ENCODE data around the gene ARSA.
"Not testable (repeated sequence)": the region's sequence is repeated elsewhere in the genome, so short reads cannot be mapped to it uniquely, and the experiment has no call there.

The ARSA gene

DNA sequence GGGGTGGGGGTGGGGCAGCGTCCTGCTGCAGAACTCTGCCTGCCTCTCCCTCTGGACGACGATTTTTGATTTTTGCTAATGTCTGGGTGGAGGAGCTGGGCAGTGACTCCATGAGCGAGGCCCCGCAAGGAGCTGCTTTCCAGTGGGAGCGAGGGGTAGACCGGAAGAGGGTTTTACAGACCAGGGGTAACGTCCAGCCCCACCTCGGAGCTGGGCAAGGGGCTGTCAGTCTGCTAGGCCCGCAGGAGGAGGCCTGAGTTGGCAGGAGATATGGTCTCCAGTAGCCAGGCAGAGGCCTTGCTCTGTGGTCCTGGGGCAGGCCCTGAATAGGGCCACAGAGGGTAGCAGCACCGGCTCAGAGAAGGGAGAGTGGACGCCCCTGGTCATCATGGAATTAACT, 18.4 kb downstream of the ARSA start:
- 85% methylated on average over 12 of the region's 12 CpGs for WGBS (ENCODE audit: insufficient coverage)
- H3K4me3 ChIP-seq (ENCODE audit: control insufficient read depth in 1 of 7, extremely low read depth in 1 of 7, insufficient read depth in 4 of 7, low read depth in 2 of 7, low read length in 6 of 7): no peak overlapping the region
- no peak overlapping the region for H3K27ac ChIP-seq (ENCODE audit: insufficient read depth in 1 of 2, low read depth in 1 of 2, low read length in 2 of 2, poor library complexity in 1 of 2, severe bottlenecking in 2 of 2)
- no peaks in the 10 kb centered on the region for H3K4me1 ChIP-seq (ENCODE audit: control extremely low read depth in 1 of 4, control insufficient read depth in 4 of 4, insufficient read depth in 4 of 4, low read length in 3 of 4)
- no peak for DNase-seq
- H3K36me3 ChIP-seq (ENCODE audit: control insufficient read depth in 4 of 4, insufficient read depth in 4 of 4, low read length in 3 of 4): no peaks in the 10 kb centered on the region
- H3K27me3 ChIP-seq (replicated peaks in 2 of 5; ENCODE audit: control insufficient read depth in 4 of 5, insufficient read depth in 5 of 5, low read length in 4 of 5): peaks cover 0 to 74% (median 16%) of the 10 kb centered on the region in 5 experiments
- CTCF ChIA-PET: interaction anchor here (0.6 to 1.3 kb wide), 2 partner anchors 10 to 23 kb away, joined by 4 read pairs; no protein-coding TSS in a partner anchor
- no peaks in the 10 kb centered on the region for H3K9me3 ChIP-seq (ENCODE audit: control extremely low read depth in 1 of 5, control insufficient read depth in 4 of 5, insufficient read depth in 2 of 5, low read depth in 1 of 5, low read length in 4 of 5)
- POLR2A ChIA-PET: no interaction called here

DNA sequence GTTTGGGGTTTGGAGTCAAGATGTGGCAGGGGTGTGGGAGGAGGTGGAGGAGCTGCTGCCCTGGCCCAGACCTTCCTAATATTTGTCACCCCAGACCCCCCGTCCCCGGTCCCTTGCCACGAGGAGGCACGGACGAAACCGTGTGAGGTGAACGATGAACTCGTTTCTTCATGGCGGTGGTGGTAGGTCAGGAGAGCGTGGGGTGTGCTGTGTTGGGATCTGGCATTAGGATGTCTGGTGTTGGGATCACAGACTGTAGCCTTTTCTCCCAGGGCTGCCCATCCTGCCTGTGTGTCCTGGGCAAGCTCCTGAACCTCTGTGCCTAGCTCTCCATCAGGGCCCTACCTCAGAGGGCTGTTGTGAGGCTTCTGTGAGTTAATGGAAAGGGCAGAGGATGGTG, 19.0 kb downstream of the ARSA start:
- ChIA-PET CTCF (interaction anchor here (0.6 to 1.3 kb wide), 4 partner anchors 11 to 62 kb away, joined by 4 read pairs; no protein-coding TSS in a partner anchor), POLR2A (interaction anchor here (0.7 kb wide), 1 partner anchor 36 kb away, joined by 4 read pairs; no protein-coding TSS in a partner anchor)
- no peak overlapping the region for H3K4me3 ChIP-seq (ENCODE audit: control insufficient read depth in 1 of 7, extremely low read depth in 1 of 7, insufficient read depth in 4 of 7, low read depth in 2 of 7, low read length in 6 of 7)
- H3K9me3 ChIP-seq (ENCODE audit: control extremely low read depth in 1 of 5, control insufficient read depth in 4 of 5, insufficient read depth in 2 of 5, low read depth in 1 of 5, low read length in 4 of 5): no peaks in the 10 kb centered on the region
- 95% methylated on average over 10 of the region's 10 CpGs for WGBS (ENCODE audit: insufficient coverage)
- peaks cover 0 to 3% (median 0%) of the 10 kb centered on the region in 4 experiments for H3K4me1 ChIP-seq (ENCODE audit: control extremely low read depth in 1 of 4, control insufficient read depth in 4 of 4, insufficient read depth in 4 of 4, low read length in 3 of 4)
- H3K27ac ChIP-seq (ENCODE audit: insufficient read depth in 1 of 2, low read depth in 1 of 2, low read length in 2 of 2, poor library complexity in 1 of 2, severe bottlenecking in 2 of 2): no peak overlapping the region
- H3K36me3 ChIP-seq (ENCODE audit: control insufficient read depth in 4 of 4, insufficient read depth in 4 of 4, low read length in 3 of 4): no peaks in the 10 kb centered on the region
- H3K27me3 ChIP-seq (replicated peaks in 2 of 5; ENCODE audit: control insufficient read depth in 4 of 5, insufficient read depth in 5 of 5, low read length in 4 of 5): peaks cover 0 to 80% (median 17%) of the 10 kb centered on the region in 5 experiments
- DNase-seq: no peak

DNA sequence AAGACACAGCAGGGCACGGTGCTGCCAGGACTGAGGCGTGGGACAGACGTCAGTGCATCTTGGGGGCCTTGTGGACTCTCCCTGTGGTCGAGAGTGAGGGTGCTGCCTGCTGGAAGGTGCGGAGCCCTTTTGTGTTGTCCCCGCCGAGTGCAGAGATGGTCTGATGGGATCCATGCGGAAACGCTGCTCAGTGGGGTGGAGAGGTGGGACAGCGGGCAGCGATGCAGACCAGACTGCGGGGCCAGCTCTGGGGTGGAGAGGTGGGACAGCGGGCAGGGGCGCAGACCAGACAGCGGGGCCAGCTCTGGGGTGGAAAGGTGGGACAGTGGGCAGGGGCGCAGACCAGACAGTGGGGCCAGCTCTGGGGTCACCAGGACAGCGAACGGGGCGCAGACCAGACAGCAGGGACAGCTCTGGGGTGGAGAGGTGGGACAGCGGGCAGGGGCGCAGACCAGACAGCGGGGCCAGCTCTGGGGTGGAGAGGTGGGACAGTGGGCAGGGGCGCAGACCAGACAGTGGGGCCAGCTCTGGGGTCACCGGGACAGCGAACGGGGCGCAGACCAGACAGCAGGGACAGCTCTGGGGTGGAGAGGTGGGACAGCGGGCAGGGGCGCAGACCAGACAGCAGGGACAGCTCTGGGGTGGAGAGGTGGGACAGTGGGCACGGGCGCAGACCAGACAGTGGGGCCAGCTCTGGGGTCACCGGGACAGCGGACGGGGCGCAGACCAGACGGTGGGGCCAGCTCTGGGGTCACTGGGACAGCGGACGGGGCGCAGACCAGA, 19.7 kb downstream of the ARSA start:
- peaks cover 0 to 82% (median 17%) of the 10 kb centered on the region in 5 experiments for H3K27me3 ChIP-seq (replicated peaks in 2 of 5; ENCODE audit: control insufficient read depth in 4 of 5, insufficient read depth in 5 of 5, low read length in 4 of 5)
- H3K27ac ChIP-seq (ENCODE audit: insufficient read depth in 1 of 2, low read depth in 1 of 2, low read length in 2 of 2, poor library complexity in 1 of 2, severe bottlenecking in 2 of 2); H3K36me3 ChIP-seq (ENCODE audit: control insufficient read depth in 4 of 4, insufficient read depth in 4 of 4, low read length in 3 of 4); POLR2A ChIA-PET; H3K4me1 ChIP-seq (ENCODE audit: control extremely low read depth in 1 of 4, control insufficient read depth in 4 of 4, insufficient read depth in 4 of 4, low read length in 3 of 4); DNase-seq; H3K4me3 ChIP-seq (ENCODE audit: control insufficient read depth in 1 of 7, extremely low read depth in 1 of 7, insufficient read depth in 4 of 7, low read depth in 2 of 7, low read length in 6 of 7); H3K9me3 ChIP-seq (ENCODE audit: control extremely low read depth in 1 of 5, control insufficient read depth in 4 of 5, insufficient read depth in 2 of 5, low read depth in 1 of 5, low read length in 4 of 5): not testable (repeated sequence)
- 87% methylated on average over 32 of the region's 39 CpGs for WGBS (ENCODE audit: insufficient coverage)
- CTCF ChIA-PET: interaction anchor here (0.9 to 1.3 kb wide), 4 partner anchors 12 to 61 kb away, joined by 3 to 4 read pairs (median 4); no protein-coding TSS in a partner anchor

DNA sequence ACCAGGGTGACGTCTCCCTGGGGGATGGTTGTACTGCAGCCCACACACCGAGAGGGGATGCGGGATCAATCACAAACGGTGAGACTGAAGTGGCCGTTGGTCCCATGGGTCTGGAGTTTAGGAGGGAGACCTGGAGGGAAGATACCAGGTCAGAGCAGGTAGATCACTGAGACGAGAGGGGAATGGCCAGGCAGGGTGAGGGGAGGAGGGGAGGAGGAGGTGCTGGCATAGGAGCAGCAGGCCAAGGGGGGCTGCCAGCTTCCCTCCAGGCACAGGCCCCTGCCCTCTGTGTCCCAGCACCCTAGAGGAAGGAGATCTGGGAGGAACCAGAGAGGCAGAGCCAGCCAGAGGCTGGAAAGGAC, 20.3 kb downstream of the ARSA start:
- POLR2A ChIA-PET: no interaction called here
- Histone ChIP-seq H3K27ac (ENCODE audit: insufficient read depth in 1 of 2, low read depth in 1 of 2, low read length in 2 of 2, poor library complexity in 1 of 2, severe bottlenecking in 2 of 2) (no peak overlapping the region), H3K4me1 (ENCODE audit: control extremely low read depth in 1 of 4, control insufficient read depth in 4 of 4, insufficient read depth in 4 of 4, low read length in 3 of 4) (peaks cover 0 to 6% (median under 1%) of the 10 kb centered on the region in 4 experiments), H3K4me3 (ENCODE audit: control insufficient read depth in 1 of 7, extremely low read depth in 1 of 7, insufficient read depth in 4 of 7, low read depth in 2 of 7, low read length in 6 of 7) (no peak overlapping the region), H3K27me3 (replicated peaks in 2 of 5; ENCODE audit: control insufficient read depth in 4 of 5, insufficient read depth in 5 of 5, low read length in 4 of 5) (peaks cover 3 to 83% (median 21%) of the 10 kb centered on the region in 5 experiments), H3K36me3 (ENCODE audit: control insufficient read depth in 4 of 4, insufficient read depth in 4 of 4, low read length in 3 of 4) (no peaks in the 10 kb centered on the region), H3K9me3 (ENCODE audit: control extremely low read depth in 1 of 5, control insufficient read depth in 4 of 5, insufficient read depth in 2 of 5, low read depth in 1 of 5, low read length in 4 of 5) (no peaks in the 10 kb centered on the region)
- CTCF ChIA-PET: interaction anchor here (0.6 to 1.2 kb wide), 2 partner anchors 13 to 14 kb away, joined by 3 read pairs; no protein-coding TSS in a partner anchor
- no peak for DNase-seq
- 81% methylated on average over 6 of the region's 6 CpGs for WGBS (ENCODE audit: insufficient coverage)

DNA sequence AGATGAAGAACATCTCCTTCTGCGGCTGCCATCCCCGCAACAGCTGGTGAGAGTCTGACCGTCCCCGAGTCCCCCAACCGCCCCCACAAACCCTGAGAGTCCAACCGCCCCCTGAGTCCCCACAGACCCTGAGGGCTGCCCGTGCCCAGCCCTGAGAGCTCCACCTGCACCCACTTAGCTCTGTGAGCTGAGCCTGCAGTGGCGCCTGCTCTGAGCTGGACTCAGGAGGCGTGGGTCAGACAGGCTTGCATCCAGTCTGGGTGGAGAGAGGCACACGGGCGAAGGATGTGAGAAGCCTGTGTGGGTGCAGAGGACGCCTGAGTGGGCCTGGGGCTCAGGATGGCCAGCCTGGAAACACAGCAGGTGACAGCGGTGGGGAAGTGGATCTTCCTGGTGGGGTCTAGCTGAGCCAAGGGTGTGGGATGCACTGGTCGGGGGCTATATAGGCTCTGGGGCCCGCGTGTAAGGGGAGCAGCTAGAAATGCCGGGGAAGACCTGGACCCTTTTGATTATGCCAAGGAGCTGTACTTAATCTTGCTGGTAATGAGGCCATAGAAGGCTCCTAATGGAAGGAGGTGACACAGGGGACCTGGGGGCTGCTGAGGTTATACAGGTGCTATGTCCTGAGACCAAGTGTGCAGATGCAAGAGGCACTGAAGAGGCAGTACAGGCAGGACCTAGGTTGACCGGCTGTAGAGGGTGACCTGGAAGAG, 20.9 kb downstream of the ARSA start:
- H3K9me3 ChIP-seq (ENCODE audit: control extremely low read depth in 1 of 5, control insufficient read depth in 4 of 5, insufficient read depth in 2 of 5, low read depth in 1 of 5, low read length in 4 of 5): no peaks in the 10 kb centered on the region
- H3K4me1 ChIP-seq (ENCODE audit: control extremely low read depth in 1 of 4, control insufficient read depth in 4 of 4, insufficient read depth in 4 of 4, low read length in 3 of 4): peaks cover 0 to 6% (median under 1%) of the 10 kb centered on the region in 4 experiments
- H3K27ac ChIP-seq (ENCODE audit: insufficient read depth in 1 of 2, low read depth in 1 of 2, low read length in 2 of 2, poor library complexity in 1 of 2, severe bottlenecking in 2 of 2): no peak overlapping the region
- H3K27me3 ChIP-seq (replicated peaks in 2 of 5; ENCODE audit: control insufficient read depth in 4 of 5, insufficient read depth in 5 of 5, low read length in 4 of 5): peaks cover 3 to 84% (median 24%) of the 10 kb centered on the region in 5 experiments
- POLR2A ChIA-PET: no interaction called here
- CTCF ChIA-PET: interaction anchor here (0.6 to 1.2 kb wide), 4 partner anchors 11 to 354 kb away, joined by 3 to 7 read pairs (median 3); no protein-coding TSS in a partner anchor
- H3K36me3 ChIP-seq (ENCODE audit: control insufficient read depth in 4 of 4, insufficient read depth in 4 of 4, low read length in 3 of 4): no peaks in the 10 kb centered on the region
- no peak overlapping the region for H3K4me3 ChIP-seq (ENCODE audit: control insufficient read depth in 1 of 7, extremely low read depth in 1 of 7, insufficient read depth in 4 of 7, low read depth in 2 of 7, low read length in 6 of 7)
- DNase-seq: no peak
- WGBS (ENCODE audit: insufficient coverage): 72% methylated on average over 10 of the region's 18 CpGs

DNA sequence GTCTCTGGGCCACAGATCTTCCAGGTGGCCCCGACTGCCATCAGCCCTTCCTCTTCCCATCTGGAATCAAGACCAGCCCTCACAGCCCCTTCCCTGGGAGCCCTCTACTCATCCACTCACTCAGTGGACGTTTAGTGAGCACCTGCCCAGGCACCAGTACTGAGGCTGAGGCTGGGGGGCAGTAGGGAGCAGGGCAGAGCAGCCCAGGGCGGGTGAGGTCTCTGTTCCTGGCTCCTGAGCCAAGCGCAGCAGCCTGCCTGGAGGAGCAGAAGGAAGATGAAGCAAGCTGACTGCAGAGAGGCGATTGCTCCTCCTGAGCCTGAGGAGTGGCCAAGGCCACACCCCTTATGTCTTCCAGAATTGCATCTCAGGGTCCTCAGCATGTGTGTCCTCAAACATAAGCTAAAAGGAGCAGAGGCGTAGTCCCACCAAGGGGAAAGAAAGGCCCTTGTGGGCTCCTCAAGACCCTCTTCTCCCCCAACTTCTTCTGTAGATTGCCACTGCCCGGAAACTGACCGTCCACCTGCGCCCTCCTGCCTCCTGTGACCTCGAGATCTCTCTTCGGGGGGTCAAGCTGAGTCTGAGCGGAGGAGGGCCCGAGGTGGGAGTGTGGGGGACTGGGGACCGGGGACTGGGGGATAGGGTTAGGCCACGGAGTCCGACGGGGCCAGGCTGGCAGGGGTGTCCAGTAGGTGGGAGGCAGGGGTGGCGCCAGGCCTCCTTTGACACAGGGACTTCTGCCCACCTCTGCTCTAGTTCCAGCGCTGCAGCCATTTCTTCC, 21.6 kb downstream of the ARSA start:
- no peak for DNase-seq
- POLR2A ChIA-PET: no interaction called here
- no peaks in the 10 kb centered on the region for H3K9me3 ChIP-seq (ENCODE audit: control extremely low read depth in 1 of 5, control insufficient read depth in 4 of 5, insufficient read depth in 2 of 5, low read depth in 1 of 5, low read length in 4 of 5)
- WGBS (ENCODE audit: insufficient coverage): 78% methylated on average over 9 of the region's 19 CpGs
- peaks cover 3 to 89% (median 31%) of the 10 kb centered on the region in 5 experiments for H3K27me3 ChIP-seq (replicated peaks in 2 of 5; ENCODE audit: control insufficient read depth in 4 of 5, insufficient read depth in 5 of 5, low read length in 4 of 5)
- no peak overlapping the region for H3K27ac ChIP-seq (ENCODE audit: insufficient read depth in 1 of 2, low read depth in 1 of 2, low read length in 2 of 2, poor library complexity in 1 of 2, severe bottlenecking in 2 of 2)
- H3K36me3 ChIP-seq (ENCODE audit: control insufficient read depth in 4 of 4, insufficient read depth in 4 of 4, low read length in 3 of 4): no peaks in the 10 kb centered on the region
- no peak overlapping the region for H3K4me3 ChIP-seq (ENCODE audit: control insufficient read depth in 1 of 7, extremely low read depth in 1 of 7, insufficient read depth in 4 of 7, low read depth in 2 of 7, low read length in 6 of 7)
- CTCF ChIA-PET: interaction anchor here (0.7 to 1.3 kb wide), 4 partner anchors 12 to 353 kb away, joined by 3 to 7 read pairs (median 3); no protein-coding TSS in a partner anchor
- peaks cover 0 to 6% (median under 1%) of the 10 kb centered on the region in 4 experiments for H3K4me1 ChIP-seq (ENCODE audit: control extremely low read depth in 1 of 4, control insufficient read depth in 4 of 4, insufficient read depth in 4 of 4, low read length in 3 of 4)
